ENCODE results near the gene OXGR1. TPM values are rescaled to one million over a fixed set of nuclear protein-coding genes. Genes with fewer than 3 reads are reported as not detected.

Gene OXGR1
- total and polyA plus RNA-seq, 2 of the 4 experiments (the other 2 are of a cell fraction): not detected

GRCh38 chr13:96982672-96983071 lies 11.6 kb downstream of the OXGR1 start:
- BruUV-seq (replicated peaks): no TSS peak
- Histone ChIP-seq H2BK120ac (ENCODE audit: low read depth, low read length) (no peak overlapping the region), H4K8ac (ENCODE audit: low read depth in 2 of 2, low read length in 2 of 2) (no peak overlapping the region), H4K91ac (ENCODE audit: insufficient read depth, low read depth, low read length) (no peak overlapping the region), H2BK20ac (ENCODE audit: low read depth, low read length) (no peak overlapping the region), H3K56ac (ENCODE audit: extremely low read depth, insufficient read depth, low read length) (no peak overlapping the region), H3K36me3 (ENCODE audit: control insufficient read depth, insufficient read depth, low read length) (no peaks in the 10 kb centered on the region), H2AK9ac (replicated peaks; ENCODE audit: low read depth, low read length, poor library complexity) (no peak overlapping the region), H2BK15ac (ENCODE audit: low read depth, low read length) (no peak overlapping the region), H3K9me1 (ENCODE audit: insufficient read depth, low read length) (no peaks in the 10 kb centered on the region), H3K27me3 (ENCODE audit: control insufficient read depth, insufficient read depth, low read length) (peaks cover 5% of the 10 kb centered on the region), H2AK5ac (ENCODE audit: low read depth, low read length) (no peak overlapping the region), H4K20me1 (ENCODE audit: insufficient read depth, low read length) (no peaks in the 10 kb centered on the region), H3K9me3 (ENCODE audit: control insufficient read depth, insufficient read depth, low read length) (no peaks in the 10 kb centered on the region), H3K18ac (ENCODE audit: low read depth, low read length) (no peak overlapping the region), H3K27ac (ENCODE audit: insufficient read depth, low read length) (no peak overlapping the region), H2AFZ (replicated peaks; ENCODE audit: low read length, poor library complexity) (no peak overlapping the region), H3K9ac (ENCODE audit: low read depth, low read length) (no peak overlapping the region), H4K5ac (ENCODE audit: low read depth, low read length) (no peak overlapping the region), H3K4me3 (ENCODE audit: insufficient read depth, low read depth, low read length) (no peak overlapping the region), H2BK5ac (ENCODE audit: low read depth, low read length, poor library complexity, severe bottlenecking) (no peak overlapping the region), H3K4me2 (ENCODE audit: low read depth, low read length) (no peak overlapping the region), H3K79me1 (ENCODE audit: low read depth in 1 of 2, low read length in 2 of 2) (no peaks in the 10 kb centered on the region), H3K14ac (replicated peaks; ENCODE audit: low read depth, low read length) (no peak overlapping the region), H3K4ac (ENCODE audit: low read depth, low read length) (no peak overlapping the region), H3K23ac (ENCODE audit: low read depth, low read length) (no peak overlapping the region), H3K4me1 (ENCODE audit: control insufficient read depth, insufficient read depth, low read length) (no peaks in the 10 kb centered on the region)
- DNase-seq: no peak
- no peak for TF ChIP-seq MAFK (IDR thresholded peaks at IDR 0.05; ENCODE audit: low read depth, low read length)
- no peak for TF ChIP-seq MXI1 (IDR thresholded peaks at IDR 0.05; ENCODE audit: borderline replicate concordance, low read depth, low read length)
- no peak for TF ChIP-seq MAZ (IDR thresholded peaks at IDR 0.05; ENCODE audit: borderline replicate concordance, low read depth, low read length)
- no peak for TF ChIP-seq BHLHE40 (IDR thresholded peaks at IDR 0.05; ENCODE audit: low read depth, low read length)
- TF ChIP-seq, protein P1, sequence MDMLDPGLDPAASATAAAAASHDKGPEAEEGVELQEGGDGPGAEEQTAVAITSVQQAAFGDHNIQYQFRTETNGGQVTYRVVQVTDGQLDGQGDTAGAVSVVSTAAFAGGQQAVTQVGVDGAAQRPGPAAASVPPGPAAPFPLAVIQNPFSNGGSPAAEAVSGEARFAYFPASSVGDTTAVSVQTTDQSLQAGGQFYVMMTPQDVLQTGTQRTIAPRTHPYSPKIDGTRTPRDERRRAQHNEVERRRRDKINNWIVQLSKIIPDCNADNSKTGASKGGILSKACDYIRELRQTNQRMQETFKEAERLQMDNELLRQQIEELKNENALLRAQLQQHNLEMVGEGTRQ (IDR thresholded peaks at IDR 0.05; ENCODE audit: low read depth, low read length): no peak
- TF ChIP-seq CEBPB (IDR thresholded peaks at IDR 0.05; ENCODE audit: low read depth, low read length): no peak
- TF ChIP-seq, protein P2, sequence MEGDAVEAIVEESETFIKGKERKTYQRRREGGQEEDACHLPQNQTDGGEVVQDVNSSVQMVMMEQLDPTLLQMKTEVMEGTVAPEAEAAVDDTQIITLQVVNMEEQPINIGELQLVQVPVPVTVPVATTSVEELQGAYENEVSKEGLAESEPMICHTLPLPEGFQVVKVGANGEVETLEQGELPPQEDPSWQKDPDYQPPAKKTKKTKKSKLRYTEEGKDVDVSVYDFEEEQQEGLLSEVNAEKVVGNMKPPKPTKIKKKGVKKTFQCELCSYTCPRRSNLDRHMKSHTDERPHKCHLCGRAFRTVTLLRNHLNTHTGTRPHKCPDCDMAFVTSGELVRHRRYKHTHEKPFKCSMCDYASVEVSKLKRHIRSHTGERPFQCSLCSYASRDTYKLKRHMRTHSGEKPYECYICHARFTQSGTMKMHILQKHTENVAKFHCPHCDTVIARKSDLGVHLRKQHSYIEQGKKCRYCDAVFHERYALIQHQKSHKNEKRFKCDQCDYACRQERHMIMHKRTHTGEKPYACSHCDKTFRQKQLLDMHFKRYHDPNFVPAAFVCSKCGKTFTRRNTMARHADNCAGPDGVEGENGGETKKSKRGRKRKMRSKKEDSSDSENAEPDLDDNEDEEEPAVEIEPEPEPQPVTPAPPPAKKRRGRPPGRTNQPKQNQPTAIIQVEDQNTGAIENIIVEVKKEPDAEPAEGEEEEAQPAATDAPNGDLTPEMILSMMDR (conservative IDR thresholded peaks at IDR 0.05; ENCODE audit: low read depth, low read length): no peak
- TF ChIP-seq RAD21 (IDR thresholded peaks at IDR 0.05; ENCODE audit: low read length): no peak
- no peak for TF ChIP-seq NFE2L2 (IDR thresholded peaks at IDR 0.05; ENCODE audit: low read depth, low read length)
- TF ChIP-seq FOS (IDR thresholded peaks at IDR 0.05; ENCODE audit: low read depth, low read length): no peak
- no peak for TF ChIP-seq CHD1 (IDR thresholded peaks at IDR 0.05; ENCODE audit: low read depth, low read length)
- no peak for TF ChIP-seq RFX5 (IDR thresholded peaks at IDR 0.05; ENCODE audit: low read depth, low read length)
- ChIA-PET CTCF (no interaction called here), POLR2A (ENCODE audit: unreplicated experiment) (no interaction called here)
- in situ Hi-C loops (cut with MboI; ENCODE audit: low sequenced_read_pairs): no loop called here
- no CpG with 5 or more reads among the region's 2 CpGs for WGBS, 2 experiments (ENCODE audit: extremely low coverage in 2 of 2, insufficient read length in 1 of 2)
- intact Hi-C loops (cut with micrococcal nuclease): no loop called here
- ATAC-seq (ENCODE audit: low read depth): no peak
- dilution Hi-C loops (cut with HindIII; ENCODE audit: low sequenced_read_pairs, unreplicated experiment): no loop called here
